ENCODE measurements around the gene PEAK1.

Gene PEAK1

DNA sequence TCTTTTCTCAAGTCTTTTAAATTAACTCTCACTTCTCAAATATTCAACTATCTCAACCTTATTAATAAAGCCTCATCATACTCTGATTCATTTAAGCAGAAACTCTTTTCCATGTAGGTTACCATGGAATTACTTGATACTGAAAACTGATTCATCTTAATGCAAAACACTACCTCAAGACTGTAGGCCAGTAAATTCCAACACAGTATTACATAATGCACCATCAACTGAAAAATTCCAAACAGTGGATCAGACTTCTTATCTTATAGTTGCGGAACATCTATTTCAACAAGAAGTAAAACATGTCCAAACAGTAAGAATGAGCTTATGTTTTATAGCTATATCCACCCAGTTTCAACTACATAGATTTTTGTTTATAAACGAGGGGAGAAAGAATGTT lies 124.5 kb downstream of the PEAK1 start:
- Histone ChIP-seq H3K36me3 (ENCODE audit: control insufficient read depth, insufficient read depth, low read length) (no peaks in the 10 kb centered on the region), H3K27me3 (replicated peaks; ENCODE audit: control insufficient read depth, insufficient read depth, low read length) (no peaks in the 10 kb centered on the region), H3K4me3 (replicated peaks; ENCODE audit: low read depth, low read length) (no peak overlapping the region)
- no peak for TF ChIP-seq CTCF (IDR thresholded peaks at IDR 0.05; ENCODE audit: insufficient read depth, low read length, poor library complexity, severe bottlenecking)
- DNase-seq (ENCODE audit: extremely low read depth, insufficient read length): no peak

GRCh38 chr15:77292969-77293558 lies 126.8 kb downstream of the PEAK1 start:
- H3K27me3 ChIP-seq (replicated peaks; ENCODE audit: control insufficient read depth, insufficient read depth, low read length): no peaks in the 10 kb centered on the region
- H3K36me3 ChIP-seq (ENCODE audit: control insufficient read depth, insufficient read depth, low read length): no peaks in the 10 kb centered on the region
- DNase-seq (ENCODE audit: extremely low read depth, insufficient read length): no peak
- H3K4me3 ChIP-seq (replicated peaks; ENCODE audit: low read depth, low read length): no peak overlapping the region
- TF ChIP-seq CTCF (IDR thresholded peaks at IDR 0.05; ENCODE audit: insufficient read depth, low read length, poor library complexity, severe bottlenecking): no peak

DNA sequence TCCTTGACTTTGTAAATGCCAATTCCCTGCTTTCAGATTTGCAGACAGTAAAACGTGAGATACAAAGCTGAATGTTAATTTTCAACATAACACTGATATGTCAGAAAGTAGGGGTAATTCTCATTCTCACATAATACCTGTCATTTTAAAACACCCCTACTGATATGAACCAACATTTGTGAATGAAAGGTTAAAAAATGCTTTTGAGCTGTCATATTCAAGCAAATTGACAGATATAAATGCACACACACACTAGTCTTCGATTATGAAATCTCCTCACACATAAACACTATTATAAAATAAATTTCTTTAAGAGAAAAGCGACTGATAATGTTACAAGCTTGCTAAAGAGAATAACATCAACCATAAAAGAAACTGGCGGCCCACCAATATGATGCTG lies 128.8 kb downstream of the PEAK1 start:
- no peaks in the 10 kb centered on the region for H3K27me3 ChIP-seq (replicated peaks; ENCODE audit: control insufficient read depth, insufficient read depth, low read length)
- no peak for TF ChIP-seq CTCF (IDR thresholded peaks at IDR 0.05; ENCODE audit: insufficient read depth, low read length, poor library complexity, severe bottlenecking)
- no peak for DNase-seq (ENCODE audit: extremely low read depth, insufficient read length)

GRCh38 chr15:77287385-77287784 lies 132.5 kb downstream of the PEAK1 start:
- Histone ChIP-seq H3K4me3 (replicated peaks; ENCODE audit: low read depth, low read length) (no peak overlapping the region), H3K27me3 (replicated peaks; ENCODE audit: control insufficient read depth, insufficient read depth, low read length) (no peaks in the 10 kb centered on the region), H3K36me3 (ENCODE audit: control insufficient read depth, insufficient read depth, low read length) (no peaks in the 10 kb centered on the region; the same call in 1 of the 2 replicates)
- TF ChIP-seq CTCF (IDR thresholded peaks at IDR 0.05; ENCODE audit: insufficient read depth, low read length, poor library complexity, severe bottlenecking): no peak
- DNase-seq (ENCODE audit: extremely low read depth, insufficient read length): no peak

More for the DNA sequence above, 128.8 kb downstream of the PEAK1 start:
- Histone ChIP-seq H3K36me3 (ENCODE audit: control insufficient read depth, insufficient read depth, low read length) (no peaks in the 10 kb centered on the region), H3K4me3 (replicated peaks; ENCODE audit: low read depth, low read length) (no peak overlapping the region)

- no peak for DNase-seq (ENCODE audit: extremely low read depth, insufficient read length)
- no peak overlapping the region for H3K4me3 ChIP-seq (replicated peaks; ENCODE audit: low read depth, low read length)
- no peaks in the 10 kb centered on the region; the same call in 1 of the 2 replicates for H3K36me3 ChIP-seq (ENCODE audit: control insufficient read depth, insufficient read depth, low read length)
- no peaks in the 10 kb centered on the region for H3K27me3 ChIP-seq (replicated peaks; ENCODE audit: control insufficient read depth, insufficient read depth, low read length)
- TF ChIP-seq CTCF (IDR thresholded peaks at IDR 0.05; ENCODE audit: insufficient read depth, low read length, poor library complexity, severe bottlenecking): no peak
These were observed 134.6 kb downstream of the PEAK1 start for GRCh38 chr15:77285057-77285997.
